NCI-H2107 treated with DMSO at 0.1 percent for 48 hours (cell line): ENCODE results near the gene GNA15.
"Not testable (repeated sequence)": the region's sequence is repeated elsewhere in the genome, so short reads cannot be mapped to it uniquely, and the experiment has no call there.

ENCODE experiments used
- DNase-seq: peaks from one replicate; lab custom pipeline; 2025; ENCODE audit not compliant: unreplicated experiment; lab: John Stamatoyannopoulos, UW

Gene GNA15

GRCh38 chr19:3188627-3189596 is 53.1 kb downstream of the GNA15 start:
- DNase-seq: no peak

- DNase-seq: no peak
Measured at GRCh38 chr19:3189702-3190469, 54.1 kb downstream of the GNA15 start.

- DNase-seq: no peak
Measured at GRCh38 chr19:3190470-3190770, 54.6 kb downstream of the GNA15 start.

- DNase-seq: no peak
Measured at GRCh38 chr19:3190921-3191805, 55.3 kb downstream of the GNA15 start.

GRCh38 chr19:3191806-3192104 is 55.9 kb downstream of the GNA15 start:
- not testable (repeated sequence) for DNase-seq

GRCh38 chr19:3192228-3192635 is 56.4 kb downstream of the GNA15 start:
- DNase-seq: no peak

- DNase-seq: no peak
Measured at GRCh38 chr19:3192684-3193083, 56.9 kb downstream of the GNA15 start.

GRCh38 chr19:3193256-3194105 is 57.6 kb downstream of the GNA15 start:
- no peak for DNase-seq

- no peak for DNase-seq
Measured at GRCh38 chr19:3194106-3195087, 58.6 kb downstream of the GNA15 start.

GRCh38 chr19:3196064-3196932 is 60.5 kb downstream of the GNA15 start:
- DNase-seq: no peak

- DNase-seq: no peak
Measured at GRCh38 chr19:3196933-3197205, 61.0 kb downstream of the GNA15 start.

- DNase-seq: no peak
Measured at GRCh38 chr19:3198901-3199700, 63.3 kb downstream of the GNA15 start.

GRCh38 chr19:3201072-3201700 is 65.4 kb downstream of the GNA15 start:
- DNase-seq: no peak

- DNase-seq: no peak
Measured at GRCh38 chr19:3201911-3202310, 66.1 kb downstream of the GNA15 start.

GRCh38 chr19:3202346-3202745 is 66.5 kb downstream of the GNA15 start:
- DNase-seq: no peak

GRCh38 chr19:3202895-3203294 is 67.1 kb downstream of the GNA15 start:
- DNase-seq: not testable (repeated sequence)
